Lower lobe of right lung (tissue), 2 donors: ENCODE measurements around the gene FABP2. TPM values are rescaled to one million over a fixed set of nuclear protein-coding genes. Genes with fewer than 3 reads are reported as not detected.

ENCODE experiments used
- ATAC-seq, 2 donors: fragments of 200-7000 bp; cut with Tn5 transposase; one replicate each; pipeline ENCODE4 v1.9.1; 2020 to 2022; ENCODE audit warnings: mild to moderate bottlenecking in 2 of 2, moderate library complexity in 2 of 2
- DNase-seq: peaks from one replicate; pipeline ENCODE4 v3.0.0-alpha.2; 2020
- H3K27ac ChIP-seq: fragments of 200-600 bp; one replicate; pipeline ENCODE4 v1.8.0; 2022
- H3K27me3 ChIP-seq: fragments of 200-600 bp; one replicate; pipeline ENCODE4 v1.8.0; 2022; ENCODE audit warnings: low read depth
- H3K36me3 ChIP-seq: fragments of 200-600 bp; one replicate; pipeline ENCODE4 v1.8.0; 2022; ENCODE audit warnings: mild to moderate bottlenecking
- H3K4me1 ChIP-seq: fragments of 200-600 bp; one replicate; pipeline ENCODE4 v1.8.0; 2022
- H3K4me3 ChIP-seq: fragments of 200-600 bp; one replicate; pipeline ENCODE4 v1.8.0; 2022; ENCODE audit warnings: mild to moderate bottlenecking
- H3K9me3 ChIP-seq: fragments of 200-600 bp; one replicate; pipeline ENCODE4 v1.8.0; 2022
- intact Hi-C: fragments of 100-400 bp; cut with DNase I; formaldehyde crosslinking; loops from one replicate; pipeline ENCODE4 v1.11.0; 2022
- total RNA-seq: library from RNA; stranded (reverse); fragmentation: NEBNext Ultra II Directional; extraction: Animal tissue kit (Norgen Biotek cat#: 25700); gene quantifications from one replicate; pipeline ENCODE4 v1.2.1, GENCODE V29; 2021
- TF ChIP-seq, protein P1 (sequence below): fragments of 200-600 bp; IDR thresholded peaks from one replicate; pipeline ENCODE4 v1.8.0; 2022; ENCODE audit warnings: antibody characterized with exemption, mild to moderate bottlenecking
- donor health status: DM: no; HTN: yes; CAD: no; lungs with severe emphysema.

Gene FABP2
- total RNA-seq, 1 donor from 2014 or later = not detected

DNA sequence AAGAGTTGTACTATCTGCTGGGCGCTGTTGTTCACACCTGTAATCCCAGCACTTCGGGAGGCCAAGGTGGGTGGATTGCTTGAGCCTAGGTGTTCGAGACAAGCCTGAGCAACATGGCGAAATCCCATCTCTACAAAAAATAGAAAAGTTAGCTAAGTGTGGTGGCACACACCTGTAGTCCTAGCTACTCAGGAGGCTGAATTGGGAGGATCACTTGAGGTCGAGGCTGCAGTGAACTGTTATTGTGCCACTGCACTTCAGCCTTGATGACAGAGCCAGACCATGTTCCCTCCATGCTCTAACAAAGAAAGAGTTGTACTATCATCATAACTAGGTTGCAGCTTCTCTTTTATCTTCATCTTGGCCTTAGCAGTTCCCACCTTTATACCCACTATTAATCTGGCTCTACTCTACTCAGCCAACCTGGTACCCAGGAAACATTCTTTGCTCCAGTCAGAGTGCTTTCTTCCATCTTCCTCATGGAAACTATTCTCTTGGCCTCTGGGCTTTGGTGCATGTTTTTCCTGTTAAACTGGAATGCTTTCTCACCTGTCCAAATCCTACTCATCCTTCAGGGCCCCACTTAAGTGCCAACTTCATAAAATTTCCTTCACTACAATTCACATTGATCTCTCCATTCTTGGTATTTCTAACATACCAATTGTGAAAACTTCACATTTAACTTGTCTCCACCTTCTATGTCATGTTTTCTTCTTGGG, 18.2 kb downstream of the FABP2 start:
- TF ChIP-seq, protein P1, sequence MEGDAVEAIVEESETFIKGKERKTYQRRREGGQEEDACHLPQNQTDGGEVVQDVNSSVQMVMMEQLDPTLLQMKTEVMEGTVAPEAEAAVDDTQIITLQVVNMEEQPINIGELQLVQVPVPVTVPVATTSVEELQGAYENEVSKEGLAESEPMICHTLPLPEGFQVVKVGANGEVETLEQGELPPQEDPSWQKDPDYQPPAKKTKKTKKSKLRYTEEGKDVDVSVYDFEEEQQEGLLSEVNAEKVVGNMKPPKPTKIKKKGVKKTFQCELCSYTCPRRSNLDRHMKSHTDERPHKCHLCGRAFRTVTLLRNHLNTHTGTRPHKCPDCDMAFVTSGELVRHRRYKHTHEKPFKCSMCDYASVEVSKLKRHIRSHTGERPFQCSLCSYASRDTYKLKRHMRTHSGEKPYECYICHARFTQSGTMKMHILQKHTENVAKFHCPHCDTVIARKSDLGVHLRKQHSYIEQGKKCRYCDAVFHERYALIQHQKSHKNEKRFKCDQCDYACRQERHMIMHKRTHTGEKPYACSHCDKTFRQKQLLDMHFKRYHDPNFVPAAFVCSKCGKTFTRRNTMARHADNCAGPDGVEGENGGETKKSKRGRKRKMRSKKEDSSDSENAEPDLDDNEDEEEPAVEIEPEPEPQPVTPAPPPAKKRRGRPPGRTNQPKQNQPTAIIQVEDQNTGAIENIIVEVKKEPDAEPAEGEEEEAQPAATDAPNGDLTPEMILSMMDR = no peak
- Histone ChIP-seq H3K4me1 (peaks cover 4% of the 10 kb centered on the region), H3K27ac (no peak overlapping the region), H3K27me3 (no peaks in the 10 kb centered on the region), H3K36me3 (no peaks in the 10 kb centered on the region), H3K4me3 (no peak overlapping the region), H3K9me3 (no peaks in the 10 kb centered on the region)
- DNase-seq (no peak), ATAC-seq (no peak)
- intact Hi-C loops = no loop called here

DNA sequence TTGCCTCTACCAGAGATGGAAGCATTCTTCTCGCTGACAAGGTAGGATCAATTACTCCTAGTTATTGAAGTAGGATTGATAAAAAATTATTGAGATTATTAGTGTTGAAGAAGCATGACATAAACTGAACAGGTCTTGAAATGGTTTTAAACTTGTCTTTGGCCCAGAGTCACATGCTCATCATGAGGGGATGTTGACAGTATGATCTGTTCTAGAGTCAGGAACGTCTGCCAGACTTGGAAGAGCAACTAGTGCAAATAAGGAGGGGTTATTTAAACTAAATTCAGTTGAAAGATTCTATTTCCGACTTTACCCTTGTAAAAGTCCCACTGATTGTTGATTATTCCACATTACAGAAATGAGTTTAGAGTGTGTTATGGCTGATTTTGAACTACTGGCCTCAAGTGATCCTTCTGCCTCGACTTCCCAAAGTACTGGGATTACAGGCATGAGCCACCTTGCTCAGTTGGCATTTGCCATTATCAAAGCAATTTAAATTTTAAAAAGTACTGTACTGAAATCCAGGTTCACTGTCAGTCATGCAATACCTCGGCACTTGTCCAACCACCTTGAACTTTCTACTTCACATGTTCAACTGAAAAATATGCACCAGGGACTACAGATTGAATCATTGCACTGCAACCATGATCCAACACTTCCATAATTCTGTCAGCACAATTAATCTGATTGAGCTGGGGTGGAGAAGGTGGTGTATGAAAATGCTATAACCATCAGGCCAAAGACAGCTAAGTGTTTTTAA, 19.7 kb downstream of the FABP2 start:
- intact Hi-C loops = no loop called here
- Histone ChIP-seq H3K4me3 (no peak overlapping the region), H3K27ac (no peak overlapping the region), H3K36me3 (peaks cover 13% of the 10 kb centered on the region), H3K4me1 (peaks cover 19% of the 10 kb centered on the region), H3K9me3 (no peaks in the 10 kb centered on the region), H3K27me3 (no peaks in the 10 kb centered on the region)
- TF ChIP-seq, protein P1 = no peak
- ATAC-seq (no peak), DNase-seq (no peak)

DNA sequence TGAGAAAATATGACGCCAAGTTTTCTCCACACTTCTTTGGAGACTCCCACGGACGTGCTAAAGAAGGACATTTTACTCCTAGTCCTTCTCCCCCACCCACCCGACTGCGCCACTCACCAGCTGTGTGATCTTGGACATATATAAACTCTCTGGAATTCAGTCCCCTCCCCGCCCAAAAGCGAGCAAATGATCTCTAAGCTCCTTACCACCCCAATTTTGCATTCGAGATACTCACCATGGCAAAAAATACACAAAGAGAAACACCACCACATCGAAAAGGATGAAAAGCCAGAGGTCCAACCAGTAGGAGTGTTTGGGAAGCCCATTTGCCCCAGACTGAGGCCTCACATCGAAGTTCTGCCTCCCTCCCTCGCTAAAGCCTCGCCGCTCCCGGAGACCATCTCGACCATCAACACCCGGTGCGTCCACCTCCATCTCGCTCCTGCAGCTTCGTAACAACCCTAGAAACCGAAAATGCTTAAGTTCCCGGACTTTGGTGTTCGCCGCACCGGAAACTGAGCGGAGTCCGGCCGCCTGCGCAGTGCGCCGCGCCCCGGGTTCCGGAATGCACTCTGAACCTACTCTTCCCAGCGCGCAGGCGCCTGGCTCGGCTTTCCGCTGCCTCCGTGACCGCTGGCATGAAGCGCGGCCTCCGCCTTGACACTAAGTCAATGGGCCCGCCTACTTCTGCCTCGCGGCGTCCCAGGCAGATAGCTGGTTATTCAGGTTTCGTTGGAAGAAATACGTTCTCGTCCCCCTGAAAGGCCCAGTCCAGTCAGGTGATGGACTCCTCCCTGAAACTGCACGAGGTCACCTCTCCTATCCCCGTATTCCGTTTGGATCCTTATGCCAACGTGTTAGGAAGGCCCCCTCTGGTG, 21.6 kb downstream of the FABP2 start:
- Histone ChIP-seq H3K4me1 (peaks cover 20% of the 10 kb centered on the region), H3K27ac (peak overlapping the region; percentile 96), H3K36me3 (peaks cover 23% of the 10 kb centered on the region), H3K27me3 (no peaks in the 10 kb centered on the region), H3K9me3 (no peaks in the 10 kb centered on the region), H3K4me3 (peak overlapping the region; percentile 86)
- ATAC-seq (peak; percentile 99), DNase-seq (peak; percentile 99)
- intact Hi-C loops = no loop called here
- TF ChIP-seq, protein P1 = no peak

DNA sequence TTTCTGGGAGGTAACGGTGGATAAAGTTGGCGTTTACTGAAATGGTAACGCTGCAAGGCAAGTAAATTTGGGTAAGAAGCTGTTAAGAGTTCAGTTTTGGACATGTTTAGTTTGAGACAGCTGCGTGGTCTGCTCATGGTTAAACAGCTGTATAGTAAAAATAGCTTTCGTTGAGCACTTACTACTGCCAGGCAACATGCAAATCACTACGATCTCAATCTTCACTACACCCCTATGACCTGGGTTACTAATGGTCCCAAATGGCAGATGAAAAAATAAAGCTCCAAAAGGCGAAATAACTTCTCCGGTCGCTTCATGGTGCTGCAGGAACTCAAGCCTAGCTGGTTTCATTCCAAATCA, 22.2 kb downstream of the FABP2 start:
- H3K4me3 ChIP-seq = peak overlapping the region; percentile 86
- peak overlapping the region; percentile 96 for H3K27ac ChIP-seq
- DNase-seq (no peak), ATAC-seq (peak; percentile 5 to 24)
- H3K4me1 ChIP-seq = peaks cover 20% of the 10 kb centered on the region
- TF ChIP-seq, protein P1 = no peak
- H3K36me3 ChIP-seq = peaks cover 23% of the 10 kb centered on the region
- no peaks in the 10 kb centered on the region for H3K27me3 ChIP-seq
- intact Hi-C loops = no loop called here
- H3K9me3 ChIP-seq = no peaks in the 10 kb centered on the region

DNA sequence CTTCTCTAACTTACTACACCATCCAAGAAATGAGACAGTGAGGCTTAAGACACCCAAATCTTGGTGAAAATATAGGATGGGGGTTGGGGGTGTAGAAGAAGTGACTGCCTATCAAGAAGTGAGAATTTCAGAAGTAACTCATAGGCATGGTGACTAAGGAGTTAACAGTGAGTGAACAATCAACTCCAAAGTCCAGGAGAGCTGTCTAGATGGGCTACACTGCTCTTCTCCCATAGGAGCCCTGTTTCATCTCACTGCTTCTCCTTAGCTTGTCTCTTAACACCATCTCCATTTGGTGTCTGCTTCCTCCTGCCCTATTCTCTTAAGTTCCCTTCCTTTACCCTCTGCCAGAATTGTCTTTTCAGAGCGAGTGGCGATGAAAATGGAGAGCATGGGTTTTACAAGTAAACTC, 22.7 kb downstream of the FABP2 start:
- peak overlapping the region; percentile 86 for H3K4me3 ChIP-seq
- H3K27ac ChIP-seq = peak overlapping the region; percentile 96
- TF ChIP-seq, protein P1 = no peak
- intact Hi-C loops = no loop called here
- no peaks in the 10 kb centered on the region for H3K9me3 ChIP-seq
- ATAC-seq (peak in 1 of 2 donors; percentile 13), DNase-seq (no peak)
- peaks cover 20% of the 10 kb centered on the region for H3K4me1 ChIP-seq
- peaks cover 23% of the 10 kb centered on the region for H3K36me3 ChIP-seq
- H3K27me3 ChIP-seq = no peaks in the 10 kb centered on the region
